ENCODE data around the gene GFY. TPM values are rescaled to one million over a fixed set of nuclear protein-coding genes. Genes with fewer than 3 reads are reported as not detected.

The GFY gene
- total and polyA plus RNA-seq, 12 donors = not detected

GRCh38 chr19:49462492-49462891 lies 37.3 kb downstream of the GFY start:
- TF ChIP-seq CTCF (IDR thresholded peaks at IDR 0.05) (no peak), POLR2A (IDR thresholded peaks at IDR 0.05) (no peak)
- no peak for DNase-seq
- Histone ChIP-seq H3K9me3 (replicated peaks in 1 of 3) (no peaks in the 10 kb centered on the region), H3K4me3 (no peak overlapping the region), H3K4me1 (replicated peaks in 1 of 2) (peaks cover 0 to 2% of the 10 kb centered on the region in 2 donors), H3K27me3 (no peaks in the 10 kb centered on the region), H3K27ac (no peak overlapping the region), H3K36me3 (replicated peaks in 1 of 2) (peaks cover 0 to 14% of the 10 kb centered on the region in 2 donors)
- WGBS, 4 donors = 87 to 92% (median 90%) methylated on average over 8 to 12 of the region's 12 CpGs
- intact Hi-C loops (cut with DNase I) = no loop called here

GRCh38 chr19:49463960-49464740 lies 39.0 kb downstream of the GFY start:
- DNase-seq = no peak
- intact Hi-C loops (cut with DNase I) = no loop called here
- Histone ChIP-seq H3K9me3 (replicated peaks in 1 of 3) (no peaks in the 10 kb centered on the region), H3K27me3 (no peaks in the 10 kb centered on the region), H3K36me3 (replicated peaks in 1 of 2) (peaks cover 0 to 14% of the 10 kb centered on the region in 2 donors), H3K27ac (no peak overlapping the region), H3K4me1 (replicated peaks in 1 of 2) (no peaks in the 10 kb centered on the region), H3K4me3 (no peak overlapping the region)
- WGBS, 4 donors = 93 to 95% (median 94%) methylated on average over 34 to 39 of the region's 39 CpGs
- TF ChIP-seq CTCF (IDR thresholded peaks at IDR 0.05) = no peak
- no peak for TF ChIP-seq POLR2A (IDR thresholded peaks at IDR 0.05)

- H3K4me1 ChIP-seq (replicated peaks in 1 of 2) = no peaks in the 10 kb centered on the region
- no peak for TF ChIP-seq CTCF (IDR thresholded peaks at IDR 0.05)
- TF ChIP-seq POLR2A (IDR thresholded peaks at IDR 0.05) = no peak
- intact Hi-C loops (cut with DNase I) = no loop called here
- no peaks in the 10 kb centered on the region for H3K27me3 ChIP-seq
- H3K36me3 ChIP-seq (replicated peaks in 1 of 2) = peaks cover 0 to 8% of the 10 kb centered on the region in 2 donors
- DNase-seq = no peak
- no peaks in the 10 kb centered on the region for H3K9me3 ChIP-seq (replicated peaks in 1 of 3)
- WGBS, 4 donors = 80 to 98% (median 96%) methylated on average over 2 to 3 of the region's 3 CpGs; no CpG with 5 or more reads in 1 of the 4 donors
- H3K27ac ChIP-seq = no peak overlapping the region
- H3K4me3 ChIP-seq = no peak overlapping the region
Measured at GRCh38 chr19:49465371-49465770, 40.2 kb downstream of the GFY start.

- no peak overlapping the region for H3K4me3 ChIP-seq
- DNase-seq = no peak
- no peaks in the 10 kb centered on the region for H3K4me1 ChIP-seq (replicated peaks in 1 of 2)
- no peak for TF ChIP-seq CTCF (IDR thresholded peaks at IDR 0.05)
- TF ChIP-seq POLR2A (IDR thresholded peaks at IDR 0.05) = no peak
- WGBS, 4 donors = 90 to 94% (median 94%) methylated on average over 11 to 19 of the region's 19 CpGs
- H3K27me3 ChIP-seq = no peaks in the 10 kb centered on the region
- intact Hi-C loops (cut with DNase I) = no loop called here
- no peak overlapping the region for H3K27ac ChIP-seq
- H3K36me3 ChIP-seq (replicated peaks in 1 of 2) = peaks cover 0 to 8% of the 10 kb centered on the region in 2 donors
- no peaks in the 10 kb centered on the region for H3K9me3 ChIP-seq (replicated peaks in 1 of 3)
Measured at GRCh38 chr19:49468199-49468598, 43.0 kb downstream of the GFY start.

Measured in adrenal gland (tissue), 12 donors.